GM03348 (cell line): ENCODE results near the gene TTC36.
"Not testable (repeated sequence)": the region's sequence is repeated elsewhere in the genome, so short reads cannot be mapped to it uniquely, and the experiment has no call there.

ENCODE experiments used
- DNase-seq: peaks from one replicate; pipeline ENCODE4 v3.0.0; 2012; ENCODE audit warnings: low spot score

The TTC36 gene

GRCh38 chr11:118532091-118532490, 4.8 kb downstream of the TTC36 start:
- DNase-seq = no peak

- no peak for DNase-seq
Observed at GRCh38 chr11:118532852-118533768, 5.8 kb downstream of the TTC36 start.

- no peak for DNase-seq
Observed at GRCh38 chr11:118533769-118534729, 6.8 kb downstream of the TTC36 start.

- DNase-seq = no peak
Observed at GRCh38 chr11:118535261-118535660, 8.0 kb downstream of the TTC36 start.

- no peak for DNase-seq
Observed at GRCh38 chr11:118536726-118537125, 9.5 kb downstream of the TTC36 start.

- DNase-seq = no peak
Observed at GRCh38 chr11:118537409-118537980, 10.2 kb downstream of the TTC36 start.

- DNase-seq = no peak
Observed at GRCh38 chr11:118544010-118544646, 16.9 kb downstream of the TTC36 start.

GRCh38 chr11:118544647-118545010, 17.4 kb downstream of the TTC36 start:
- DNase-seq = no peak

GRCh38 chr11:118545533-118545932, 18.3 kb downstream of the TTC36 start:
- no peak for DNase-seq

GRCh38 chr11:118547132-118547531, 19.9 kb downstream of the TTC36 start:
- DNase-seq = no peak

GRCh38 chr11:118552341-118552740, 25.1 kb downstream of the TTC36 start:
- no peak for DNase-seq

GRCh38 chr11:118560806-118561205, 33.5 kb downstream of the TTC36 start:
- no peak for DNase-seq

GRCh38 chr11:118565051-118565450, 37.8 kb downstream of the TTC36 start:
- peak; percentile 64 for DNase-seq

GRCh38 chr11:118569670-118570069, 42.4 kb downstream of the TTC36 start:
- DNase-seq = no peak

GRCh38 chr11:118570787-118571186, 43.5 kb downstream of the TTC36 start:
- no peak for DNase-seq

GRCh38 chr11:118571701-118572060, 44.4 kb downstream of the TTC36 start:
- not testable (repeated sequence) for DNase-seq

- peak; percentile 92 for DNase-seq
Observed at GRCh38 chr11:118572061-118572980, 45.0 kb downstream of the TTC36 start, which contains the start of gene ARCN1. Gene ARCN1 (plus strand): TSS chr11:118572409. CDS start chr11:118572548, 139 bp downstream.

GRCh38 chr11:118572981-118573550, 45.8 kb downstream of the TTC36 start:
- peak; percentile 50 for DNase-seq

- no peak for DNase-seq
Observed at GRCh38 chr11:118574636-118575035, 47.4 kb downstream of the TTC36 start.

GRCh38 chr11:118577995-118578394, 50.7 kb downstream of the TTC36 start:
- DNase-seq = not testable (repeated sequence)
